ENCODE data around the gene RUNDC3A. TPM values are rescaled to one million over a fixed set of nuclear protein-coding genes. Genes with fewer than 3 reads are reported as not detected.

RUNDC3A gene
- polyA plus RNA-seq, 1 donor from 2014 or later = not detected

- Mint-ChIP-seq H3K4me3 (peak overlapping the region in 3 of 4 donors; percentile 53 to 60 (median 54)), H3K4me1 (peaks cover 5 to 12% (median 11%) of the 10 kb centered on the region in 3 donors), H3K27ac (no peak overlapping the region), H3K36me3 (no peaks in the 10 kb centered on the region), H3K27me3 (peaks cover 22% of the 10 kb centered on the region), H3K9me3 (no peaks in the 10 kb centered on the region)
Measured at GRCh38 chr17:44309472-44309871, 1.1 kb downstream of the RUNDC3A start.

- H3K9me3 Mint-ChIP-seq = no peaks in the 10 kb centered on the region
- no peaks in the 10 kb centered on the region for H3K36me3 Mint-ChIP-seq
- H3K4me3 Mint-ChIP-seq = peak overlapping the region in 2 of 4 donors; percentile 53 to 75
- peak overlapping the region in 1 of 3 donors; percentile 51 for H3K27ac Mint-ChIP-seq
- peaks cover 26% of the 10 kb centered on the region for H3K27me3 Mint-ChIP-seq
- H3K4me1 Mint-ChIP-seq = peaks cover 5 to 12% (median 11%) of the 10 kb centered on the region in 3 donors
Measured at GRCh38 chr17:44310188-44310587, 1.8 kb downstream of the RUNDC3A start.

GRCh38 chr17:44310609-44311376 lies 2.4 kb downstream of the RUNDC3A start:
- Mint-ChIP-seq H3K27me3 (peaks cover 24% of the 10 kb centered on the region), H3K27ac (peak overlapping the region in 1 of 3 donors; percentile 51)

GRCh38 chr17:44311562-44312181 lies 3.3 kb downstream of the RUNDC3A start:
- Mint-ChIP-seq H3K9me3 (peaks cover 0 to 3% (median 0%) of the 10 kb centered on the region in 3 donors), H3K27ac (no peak overlapping the region), H3K4me3 (no peak overlapping the region), H3K27me3 (peaks cover 27% of the 10 kb centered on the region), H3K36me3 (no peaks in the 10 kb centered on the region), H3K4me1 (peaks cover 8 to 19% (median 18%) of the 10 kb centered on the region in 3 donors)

More at GRCh38 chr17:44310609-44311376, 2.4 kb downstream of the RUNDC3A start:
- H3K4me3 Mint-ChIP-seq = peak overlapping the region in 2 of 4 donors; percentile 53 to 78
- H3K4me1 Mint-ChIP-seq = peaks cover 7 to 15% (median 14%) of the 10 kb centered on the region in 3 donors
- peaks cover 0 to under 1% (median 0%) of the 10 kb centered on the region in 3 donors for H3K9me3 Mint-ChIP-seq
- H3K36me3 Mint-ChIP-seq = no peaks in the 10 kb centered on the region

GRCh38 chr17:44312396-44313104 lies 4.1 kb downstream of the RUNDC3A start:
- Mint-ChIP-seq H3K9me3 (peaks cover 0 to 4% (median 3%) of the 10 kb centered on the region in 3 donors), H3K27me3 (peaks cover 28% of the 10 kb centered on the region), H3K4me1 (peaks cover 12 to 13% (median 13%) of the 10 kb centered on the region in 3 donors), H3K27ac (no peak overlapping the region), H3K4me3 (no peak overlapping the region), H3K36me3 (peaks cover 1% of the 10 kb centered on the region)

GRCh38 chr17:44314031-44314430 lies 5.6 kb downstream of the RUNDC3A start:
- peaks cover 28% of the 10 kb centered on the region for H3K27me3 Mint-ChIP-seq
- peak overlapping the region; percentile 52 to 89 (median 54) for H3K4me3 Mint-ChIP-seq
- peaks cover 3% of the 10 kb centered on the region for H3K36me3 Mint-ChIP-seq
- H3K9me3 Mint-ChIP-seq = peaks cover 0 to 4% (median 3%) of the 10 kb centered on the region in 3 donors
- peak overlapping the region in 2 of 3 donors; percentile 7 to 55 for H3K27ac Mint-ChIP-seq
- H3K4me1 Mint-ChIP-seq = peaks cover 13 to 15% (median 13%) of the 10 kb centered on the region in 3 donors

GRCh38 chr17:44314524-44314868 lies 6.1 kb downstream of the RUNDC3A start:
- Mint-ChIP-seq H3K9me3 (peaks cover 0 to 4% (median 3%) of the 10 kb centered on the region in 3 donors), H3K4me3 (peak overlapping the region; percentile 53 to 89 (median 60)), H3K4me1 (peaks cover 13 to 15% (median 13%) of the 10 kb centered on the region in 3 donors), H3K27me3 (peaks cover 28% of the 10 kb centered on the region), H3K27ac (no peak overlapping the region), H3K36me3 (peaks cover 3% of the 10 kb centered on the region)

- Mint-ChIP-seq H3K36me3 (peaks cover 3% of the 10 kb centered on the region), H3K4me1 (peaks cover 10 to 13% (median 12%) of the 10 kb centered on the region in 3 donors), H3K27me3 (peaks cover 28% of the 10 kb centered on the region), H3K4me3 (peak overlapping the region; percentile 14 to 92 (median 74)), H3K27ac (no peak overlapping the region), H3K9me3 (peaks cover 0 to 4% (median 3%) of the 10 kb centered on the region in 3 donors)
Measured at GRCh38 chr17:44314869-44315661, 6.7 kb downstream of the RUNDC3A start.

GRCh38 chr17:44315760-44316731 lies 7.6 kb downstream of the RUNDC3A start:
- Mint-ChIP-seq H3K4me3 (peak overlapping the region; percentile 14 to 92 (median 76)), H3K27me3 (peaks cover 28% of the 10 kb centered on the region), H3K9me3 (peaks cover 0 to 4% (median 3%) of the 10 kb centered on the region in 3 donors), H3K36me3 (peaks cover 3% of the 10 kb centered on the region), H3K27ac (no peak overlapping the region), H3K4me1 (peaks cover 8 to 13% (median 9%) of the 10 kb centered on the region in 3 donors)

- H3K4me1 Mint-ChIP-seq = peaks cover 8 to 13% (median 9%) of the 10 kb centered on the region in 3 donors
- peaks cover 28% of the 10 kb centered on the region for H3K27me3 Mint-ChIP-seq
- H3K4me3 Mint-ChIP-seq = peak overlapping the region in 1 of 4 donors; percentile 14
- H3K9me3 Mint-ChIP-seq = peaks cover 0 to 4% (median 3%) of the 10 kb centered on the region in 3 donors
- H3K27ac Mint-ChIP-seq = peak overlapping the region in 1 of 3 donors; percentile 34
- H3K36me3 Mint-ChIP-seq = peaks cover 3% of the 10 kb centered on the region
Measured at GRCh38 chr17:44317545-44317944, 9.1 kb downstream of the RUNDC3A start.

GRCh38 chr17:44318077-44318892 lies 9.9 kb downstream of the RUNDC3A start:
- Mint-ChIP-seq H3K36me3 (peaks cover 3% of the 10 kb centered on the region), H3K9me3 (peaks cover 0 to 4% (median 3%) of the 10 kb centered on the region in 3 donors), H3K27ac (no peak overlapping the region), H3K27me3 (peaks cover 28% of the 10 kb centered on the region), H3K4me1 (peaks cover 9 to 13% (median 9%) of the 10 kb centered on the region in 3 donors), H3K4me3 (peak overlapping the region in 1 of 4 donors; percentile 63)

- Mint-ChIP-seq H3K4me1 (peaks cover 10 to 14% (median 12%) of the 10 kb centered on the region in 3 donors), H3K36me3 (peaks cover 3% of the 10 kb centered on the region), H3K27me3 (peaks cover 20% of the 10 kb centered on the region), H3K9me3 (peaks cover 0 to 4% (median 3%) of the 10 kb centered on the region in 3 donors), H3K4me3 (no peak overlapping the region), H3K27ac (no peak overlapping the region)
Measured at GRCh38 chr17:44320066-44320465, 11.7 kb downstream of the RUNDC3A start.

Measured in IgD-negative memory B cell (primary cell).